ENCODE data around the gene PRSS36. TPM values are rescaled to one million over a fixed set of nuclear protein-coding genes. Genes with fewer than 3 reads are reported as not detected.

The PRSS36 gene
- total and polyA plus RNA-seq, 9 of the 15 experiments (the other 6 are each of a cell fraction or from before 2014, with no cell fraction given) = 0.09 to 1.2 (median 0.54) TPM; not detected in 2

- no peak for TF ChIP-seq ZBTB12 (CRISPR knock-in tag; IDR thresholded peaks at IDR 0.05)
- no peak for TF ChIP-seq BRCA1 (IDR thresholded peaks at IDR 0.05)
- TF ChIP-seq BRCA1 (CRISPR knock-in tag; IDR thresholded peaks at IDR 0.05) = no peak
- no peak for TF ChIP-seq STAT5B (CRISPR knock-in tag; IDR thresholded peaks at IDR 0.05)
- TF ChIP-seq SMARCA4 (IDR thresholded peaks at IDR 0.05) = no peak
- no peak for TF ChIP-seq ZNF444 (CRISPR knock-in tag; IDR thresholded peaks at IDR 0.05)
- TF ChIP-seq ZNF589 (CRISPR knock-in tag; IDR thresholded peaks at IDR 0.05; ENCODE audit: low read depth) = no peak; the same call in 1 of the 2 replicates
- no peak for TF ChIP-seq HDAC6 (IDR thresholded peaks at IDR 0.05; ENCODE audit: low read depth, low read length)
- TF ChIP-seq ZNF655 (CRISPR knock-in tag; IDR thresholded peaks at IDR 0.05) = no peak
- no peak for TF ChIP-seq ZNF277 (CRISPR knock-in tag; IDR thresholded peaks at IDR 0.05; ENCODE audit: borderline replicate concordance)
- TF ChIP-seq HNRNPH1 (optimal IDR thresholded peaks at IDR 0.05; ENCODE audit: low read depth, low read length) = no peak
- TF ChIP-seq PCBP1 (IDR thresholded peaks at IDR 0.05; ENCODE audit: low read depth, low read length, poor library complexity, severe bottlenecking) = peak; percentile 78
- peak in 1 of 2 experiments; percentile 85; a peak in 2 of 4 replicates for TF ChIP-seq NONO (IDR thresholded peaks at IDR 0.05; ENCODE audit: low read depth in 2 of 2, low read length in 1 of 2)
- TF ChIP-seq ZHX1 (conservative IDR thresholded peaks at IDR 0.05; ENCODE audit: low read length) = no peak
- TF ChIP-seq KDM5B (IDR thresholded peaks at IDR 0.05; ENCODE audit: insufficient replicate concordance, low read depth, low read length) = no peak
- no peak for TF ChIP-seq EWSR1 (IDR thresholded peaks at IDR 0.05; ENCODE audit: borderline replicate concordance, low read depth, partially characterized antibody)
- no peak for TF ChIP-seq YBX1 (IDR thresholded peaks at IDR 0.05)
- TF ChIP-seq KDM4B (IDR thresholded peaks at IDR 0.05; ENCODE audit: borderline replicate concordance in 2 of 2, low read depth in 1 of 2) = no peak
- no peak for TF ChIP-seq PML (IDR thresholded peaks at IDR 0.05; ENCODE audit: low read length)
- TF ChIP-seq IRF2 (CRISPR knock-in tag; IDR thresholded peaks at IDR 0.05) = no peak
- TF ChIP-seq ZNF23 (CRISPR knock-in tag; IDR thresholded peaks at IDR 0.05) = no peak
These were observed 44.1 kb downstream of the PRSS36 start (continued) for GRCh38 chr16:31105677-31106213.

All from K562 (cell line).